SKM-1 treated with dmso at 0.1 percent for 144 hours (cell line): ENCODE measurements around the gene TEKT3.

Experiments used
- DNase-seq: peaks from one replicate; lab custom pipeline; 2025; ENCODE audit not compliant: unreplicated experiment; lab: John Stamatoyannopoulos, UW

Gene TEKT3

GRCh38 chr17:15350777-15351477 is 9.5 kb upstream of the TEKT3 start:
- DNase-seq = no peak

- DNase-seq = no peak
Observed at GRCh38 chr17:15349119-15349518, 7.7 kb upstream of the TEKT3 start.

DNA sequence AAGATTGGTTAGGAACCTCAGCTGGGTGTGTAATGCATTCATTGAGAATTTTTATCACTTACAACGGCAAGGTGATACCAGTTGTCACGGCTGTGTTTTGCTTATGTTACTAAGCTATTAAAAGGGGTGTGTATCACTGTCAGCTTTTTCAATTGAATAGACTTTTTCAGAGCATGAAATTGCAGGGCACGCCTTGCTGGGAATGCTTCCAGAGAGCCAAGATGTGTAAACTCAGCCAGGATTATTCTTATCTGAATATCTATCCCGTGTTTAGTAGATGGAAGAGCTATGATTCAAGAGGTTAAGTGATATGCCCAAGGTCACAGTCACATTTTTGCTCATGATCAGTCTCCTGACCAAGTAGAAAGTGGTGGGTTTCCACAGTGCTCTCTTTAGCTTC is 6.6 kb upstream of the TEKT3 start:
- no peak for DNase-seq

DNA sequence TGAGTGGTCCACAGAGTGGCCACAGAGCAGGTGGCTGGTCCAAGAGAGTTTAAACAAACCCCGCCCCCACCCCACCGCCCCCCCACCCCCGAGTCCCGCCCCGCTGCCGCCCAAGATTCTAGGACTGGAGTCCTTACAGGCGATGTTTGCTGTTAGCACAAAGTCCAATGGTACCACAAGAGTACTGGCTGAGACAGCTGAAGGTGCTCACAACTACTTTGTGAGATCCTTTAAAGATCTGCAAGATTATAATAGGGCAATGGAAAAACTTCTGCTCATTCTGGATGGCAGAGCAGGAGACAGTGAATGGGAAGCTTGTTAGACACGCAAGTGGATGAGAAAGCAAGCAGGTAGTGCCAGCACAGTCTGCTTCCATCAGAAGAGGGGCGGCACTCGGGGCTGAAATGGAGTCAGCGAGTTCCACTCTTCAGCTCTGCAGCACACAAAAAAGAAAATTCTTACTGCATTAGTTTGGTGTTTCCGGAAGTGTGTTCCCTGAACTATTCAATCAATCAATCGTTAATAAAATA is 4.7 kb upstream of the TEKT3 start:
- no peak for DNase-seq

DNA sequence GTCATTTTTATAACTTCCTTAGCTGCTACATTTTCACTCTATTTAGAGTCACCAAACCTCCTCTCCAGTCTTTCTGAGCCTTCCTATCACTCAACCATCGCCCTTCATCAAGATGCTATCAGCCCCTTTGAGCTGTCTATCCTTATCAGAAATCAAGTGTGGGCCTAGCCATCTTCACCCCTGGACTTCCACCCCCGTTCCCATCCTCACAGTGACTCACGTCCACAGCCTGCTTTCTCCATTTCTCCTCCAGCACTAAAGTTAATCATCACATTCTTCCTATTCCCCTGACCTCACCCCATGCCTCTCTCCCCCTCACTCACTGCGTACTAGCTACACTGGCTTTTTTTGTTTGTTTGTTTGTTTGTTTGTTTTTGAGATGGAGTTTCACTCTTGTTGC is 2.4 kb upstream of the TEKT3 start:
- no peak for DNase-seq

DNA sequence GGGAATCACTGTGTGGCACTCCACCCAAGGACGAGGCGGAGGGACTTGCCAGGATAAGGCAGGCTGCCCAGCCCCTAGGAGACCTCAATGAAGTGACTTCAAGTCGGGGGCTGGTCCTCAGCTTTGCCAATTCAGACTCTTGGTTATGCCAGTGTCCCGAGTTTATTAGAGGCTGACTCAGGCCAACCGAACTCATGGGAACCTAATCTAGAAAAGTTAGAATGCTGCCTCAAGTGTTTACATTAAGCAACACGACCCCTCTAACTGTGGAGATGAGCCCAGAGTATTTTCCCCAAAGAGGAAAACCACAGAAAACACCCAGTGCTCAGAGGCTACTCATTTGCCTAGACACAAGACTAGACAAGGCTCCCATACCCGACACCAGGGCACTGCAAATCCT is 1.1 kb upstream of the TEKT3 start:
- no peak for DNase-seq

DNA sequence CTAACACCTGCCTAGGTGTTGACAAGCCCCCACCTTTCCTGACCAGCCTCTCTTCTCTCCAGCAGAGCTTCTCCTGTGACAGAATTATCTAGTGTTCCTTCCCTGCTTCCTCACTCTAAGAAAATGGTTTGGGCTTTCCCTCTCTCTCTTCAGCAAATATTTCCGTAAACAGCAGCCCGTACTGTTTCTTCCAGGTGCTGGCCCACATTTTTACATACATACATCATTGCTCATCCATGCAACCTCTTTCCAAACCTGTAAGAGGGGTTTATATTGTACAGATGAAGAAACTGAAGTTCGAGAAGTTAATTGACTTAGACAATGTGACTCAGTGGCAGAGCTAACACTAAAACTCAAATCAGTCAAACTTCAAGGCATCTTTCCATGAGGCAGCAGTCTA is 569 bp upstream of the TEKT3 start:
- DNase-seq = no peak

DNA sequence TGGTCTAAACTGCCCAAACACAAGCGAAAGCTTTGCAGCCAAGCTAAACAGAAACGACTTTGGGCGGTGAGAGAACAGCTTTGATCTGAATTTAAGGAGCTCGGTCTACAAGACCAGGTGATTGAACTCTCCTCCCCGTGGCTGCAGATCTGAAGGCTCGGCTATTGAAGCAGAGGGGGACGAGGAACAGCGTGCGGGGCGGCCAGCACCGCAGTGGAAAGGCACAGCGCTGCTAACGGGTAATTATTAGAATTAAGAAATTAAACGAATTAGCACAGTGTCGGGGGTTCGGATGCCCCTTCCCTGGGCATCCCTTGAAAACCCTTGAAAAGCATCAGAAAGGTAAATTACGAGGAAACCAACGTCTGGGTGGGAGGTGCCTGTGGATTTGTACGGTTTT is 431 bp downstream of the TEKT3 start:
- DNase-seq = no peak

DNA sequence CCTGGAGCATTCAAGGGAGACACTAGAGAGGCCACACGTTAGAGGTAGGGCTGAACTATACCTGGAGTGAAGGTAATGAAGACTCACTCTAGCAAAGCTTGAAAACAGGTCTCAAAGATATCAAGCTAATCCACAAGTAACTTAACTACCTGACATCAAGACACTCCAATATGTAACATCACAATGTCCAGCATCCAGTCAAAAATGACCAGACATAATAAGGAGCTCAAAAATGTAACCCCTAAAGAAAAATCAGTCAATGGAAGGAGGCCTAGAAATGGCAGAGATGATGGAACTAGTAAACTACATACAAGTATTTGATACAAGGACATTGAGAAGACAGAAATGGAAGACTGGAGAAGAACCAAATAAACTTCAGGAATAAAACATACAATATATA is 6.0 kb downstream of the TEKT3 start:
- DNase-seq = no peak

DNA sequence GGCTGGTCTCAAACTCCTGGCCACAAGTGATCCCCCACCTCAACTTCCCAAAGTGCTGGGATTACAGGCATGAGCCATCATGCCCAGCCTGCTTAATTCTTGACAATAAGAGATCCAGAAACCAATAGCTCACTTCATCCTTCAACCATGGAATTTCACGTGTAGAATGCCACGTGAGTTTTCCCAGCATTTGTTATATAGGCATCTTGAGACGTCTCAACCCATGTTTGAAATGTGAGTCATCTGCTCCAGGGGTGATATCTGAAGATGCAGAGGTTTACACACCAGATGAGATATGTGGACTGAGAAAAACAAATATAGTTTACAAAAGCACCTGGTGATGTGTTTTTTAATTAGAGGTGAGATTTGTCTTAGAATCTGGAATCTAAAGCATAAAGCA is 7.1 kb downstream of the TEKT3 start:
- DNase-seq = no peak

- DNase-seq = no peak
Observed at GRCh38 chr17:15332338-15332737, 9.1 kb downstream of the TEKT3 start.

- DNase-seq = no peak
Observed at GRCh38 chr17:15323131-15323530, 18.3 kb downstream of the TEKT3 start.

- DNase-seq = no peak
Observed at GRCh38 chr17:15321556-15322251, 19.7 kb downstream of the TEKT3 start.

- no peak for DNase-seq
Observed at GRCh38 chr17:15319452-15320010, 21.9 kb downstream of the TEKT3 start.

DNA sequence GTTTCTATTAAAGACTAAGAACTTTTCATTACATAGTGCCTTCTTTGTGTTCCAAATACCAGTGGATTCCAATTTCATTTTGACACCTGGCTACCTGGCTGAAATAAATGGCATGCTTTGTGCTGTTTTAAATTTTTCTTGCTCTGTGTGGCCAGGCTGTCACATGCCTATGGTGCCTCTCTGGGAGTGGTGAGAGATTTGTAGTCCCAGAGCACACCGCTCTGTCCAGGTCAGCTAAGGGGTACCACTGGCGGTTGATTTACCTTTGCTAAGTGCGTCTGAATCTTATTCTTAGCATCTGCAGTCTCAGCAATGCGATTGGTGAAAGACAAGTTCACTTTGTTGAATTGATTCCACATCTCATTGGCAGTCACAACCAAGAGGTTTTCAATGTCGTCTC is 29.4 kb downstream of the TEKT3 start:
- DNase-seq = no peak

DNA sequence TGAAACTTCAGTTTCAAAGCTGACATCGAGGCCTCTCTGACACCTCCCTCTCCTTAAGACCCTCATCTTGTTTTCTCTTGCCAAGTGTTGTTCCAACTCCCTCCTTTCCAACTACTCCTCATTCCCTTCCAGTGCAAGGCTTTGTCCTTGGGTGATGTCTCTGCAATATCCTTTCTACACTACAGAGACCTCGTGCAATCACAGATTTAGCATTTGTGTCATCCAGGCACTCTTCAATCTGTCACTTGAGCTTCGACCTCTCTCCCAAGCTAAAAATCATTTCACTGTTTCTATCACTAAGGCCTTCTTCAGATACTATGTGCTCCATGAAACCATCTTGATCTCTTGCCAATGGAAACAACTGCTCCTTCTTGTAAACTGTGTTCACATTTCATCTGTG is 31.6 kb downstream of the TEKT3 start:
- DNase-seq = no peak

- DNase-seq = no peak
Observed at GRCh38 chr17:15309236-15309635, 32.2 kb downstream of the TEKT3 start.

- no peak for DNase-seq
Observed at GRCh38 chr17:15308758-15309157, 32.6 kb downstream of the TEKT3 start.

DNA sequence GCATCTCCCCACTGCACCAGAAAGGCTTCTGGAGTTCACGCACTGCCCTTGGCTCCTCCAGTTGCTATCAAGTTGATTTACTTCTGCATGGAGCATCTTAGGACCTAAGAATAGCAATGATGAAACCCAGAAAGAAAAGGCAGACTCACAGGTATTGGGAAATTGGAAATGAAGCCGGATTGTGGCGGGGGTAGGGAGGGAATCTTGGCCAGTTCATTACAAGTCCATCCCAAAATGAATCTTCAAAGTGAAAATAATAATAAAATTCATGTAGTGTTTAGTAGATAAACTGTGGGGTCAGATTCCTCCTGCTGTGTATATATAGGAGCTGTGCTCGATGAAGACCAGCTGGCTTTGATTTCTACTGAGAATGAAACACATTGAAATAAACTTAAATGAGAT is 33.7 kb downstream of the TEKT3 start:
- no peak for DNase-seq

DNA sequence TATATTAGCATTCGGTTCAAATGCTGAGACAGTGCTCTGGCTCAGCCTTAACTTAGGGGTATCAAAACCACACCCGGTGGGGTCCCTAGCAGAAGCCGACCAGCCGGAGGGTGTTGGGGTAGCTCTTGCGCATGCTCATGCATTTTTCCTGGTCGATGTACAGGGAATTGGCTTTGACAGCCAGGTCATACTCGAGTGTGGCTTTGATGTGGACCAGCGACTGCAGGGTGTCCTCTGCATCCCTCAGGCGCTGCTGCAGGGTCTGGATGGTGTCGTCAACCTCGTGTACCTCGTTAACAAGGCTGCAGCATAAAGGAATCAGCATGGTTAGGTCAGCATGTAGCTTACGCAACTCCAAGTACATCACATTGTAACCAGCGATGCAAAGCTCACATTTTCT is 37.5 kb downstream of the TEKT3 start:
- no peak for DNase-seq

DNA sequence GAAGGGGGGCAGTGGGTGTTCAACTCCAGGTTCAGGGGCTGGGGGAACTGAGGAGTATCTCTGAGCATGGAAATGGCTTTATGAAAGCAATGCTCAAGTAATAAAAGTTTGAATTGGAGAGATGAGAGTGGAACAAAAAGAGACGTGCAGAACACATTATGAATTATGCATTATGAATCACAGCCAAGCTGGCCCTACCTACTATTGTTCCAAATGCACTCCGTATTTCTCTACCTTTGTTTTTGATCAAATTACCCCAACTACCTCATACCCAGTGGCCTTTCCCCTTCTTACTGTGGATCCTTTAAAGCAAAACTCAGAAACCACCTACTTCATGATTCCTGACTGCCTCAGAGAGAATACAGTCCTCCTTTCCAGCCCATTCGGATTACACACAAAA is 38.1 kb downstream of the TEKT3 start:
- DNase-seq = no peak

- DNase-seq = no peak
Observed at GRCh38 chr17:15301845-15302244, 39.6 kb downstream of the TEKT3 start.
